GM18502 (cell line): ENCODE measurements around the gene DMRTA1.
A peak's percentile ranks its signal among the peaks of the same experiment; 100 is the strongest.
"Not testable (repeated sequence)": the region's sequence is repeated elsewhere in the genome, so short reads cannot be mapped to it uniquely, and the experiment has no call there.

Experiments
- ATAC-seq: cut with Tn5 transposase; IDR thresholded peaks from one replicate; pipeline ENCODE4 v1.9.1; 2021; ENCODE audit warnings: mild to moderate bottlenecking; ENCODE audit not compliant: unreplicated experiment, poor library complexity

Gene DMRTA1

GRCh38 chr9:22455181-22455580 lies 8.6 kb downstream of the DMRTA1 start:
- ATAC-seq = no peak

- no peak for ATAC-seq
These were observed 10.8 kb downstream of the DMRTA1 start for GRCh38 chr9:22457448-22457847.

GRCh38 chr9:22463205-22463604 lies 16.6 kb downstream of the DMRTA1 start:
- ATAC-seq = no peak

- peak; percentile 77 for ATAC-seq
These were observed 23.4 kb downstream of the DMRTA1 start for GRCh38 chr9:22469928-22470544.

GRCh38 chr9:22481566-22481965 lies 34.9 kb downstream of the DMRTA1 start:
- no peak for ATAC-seq

GRCh38 chr9:22483528-22484070 lies 37.0 kb downstream of the DMRTA1 start:
- no peak for ATAC-seq

GRCh38 chr9:22496197-22496596 lies 49.6 kb downstream of the DMRTA1 start:
- ATAC-seq = not testable (repeated sequence)
